ENCODE data around the gene GNB1L. TPM values are rescaled to one million over a fixed set of nuclear protein-coding genes. Genes with fewer than 3 reads are reported as not detected.

Gene GNB1L
- total and polyA plus RNA-seq, 9 of the 15 experiments (the other 6 are each of a cell fraction or from before 2014, with no cell fraction given): 0.56 to 50.5 (median 10.2) TPM

GRCh38 chr22:19891317-19892256 is 36.9 kb upstream of the GNB1L start (continued):
- no peak for TF ChIP-seq ARID4B (CRISPR knock-in tag; IDR thresholded peaks at IDR 0.05)
- peak; percentile 63 for TF ChIP-seq NFE2 (IDR thresholded peaks at IDR 0.05; ENCODE audit: low read depth)
- TF ChIP-seq GTF2F1 (IDR thresholded peaks at IDR 0.05; ENCODE audit: low read depth, low read length): 0 out of 2 replicates have a peak, but pooled peaks have one; percentile 44
- peak; percentile 87 for TF ChIP-seq CAMTA2 (CRISPR knock-in tag; conservative IDR thresholded peaks at IDR 0.05)
- no peak for TF ChIP-seq ZNF77 (CRISPR knock-in tag; IDR thresholded peaks at IDR 0.05)
- peak in 1 of 2 experiments; percentile 96; a peak in 2 of 4 replicates for TF ChIP-seq HDAC1 (IDR thresholded peaks at IDR 0.05)
- TF ChIP-seq ZNF224 (CRISPR knock-in tag; IDR thresholded peaks at IDR 0.05): no peak
- peak; percentile 99 for TF ChIP-seq SMARCE1 (IDR thresholded peaks at IDR 0.05)
- TF ChIP-seq MEF2A (IDR thresholded peaks at IDR 0.05; ENCODE audit: control insufficient read depth, low read depth, low read length): peak; percentile 78
- peak in 1 of 2 experiments; percentile 34; a peak in 1 of 4 replicates for TF ChIP-seq NRF1 (conservative IDR thresholded peaks at IDR 0.05 in 1 of 2, IDR thresholded peaks at IDR 0.05 in 1 of 2)
- TF ChIP-seq SPI1 (IDR thresholded peaks at IDR 0.05; ENCODE audit: borderline replicate concordance, low read depth, low read length): peak; percentile 69; the same call in 1 of the 2 replicates
- peak; percentile 27; the same call in 1 of the 2 replicates for TF ChIP-seq PHF8 (IDR thresholded peaks at IDR 0.05; ENCODE audit: borderline replicate concordance, low read length)
- TF ChIP-seq MEIS2 (IDR thresholded peaks at IDR 0.05; ENCODE audit: partially characterized antibody): peak; percentile 99
- TF ChIP-seq CEBPB (tag; IDR thresholded peaks at IDR 0.05): no peak
- TF ChIP-seq PTBP1 (IDR thresholded peaks at IDR 0.05; ENCODE audit: low read depth, low read length): peak; percentile 85; the same call in 1 of the 2 replicates
- TF ChIP-seq PML (IDR thresholded peaks at IDR 0.05; ENCODE audit: low read length): peak; percentile 94
- TF ChIP-seq ZNF449 (CRISPR knock-in tag; IDR thresholded peaks at IDR 0.05): no peak
- no peak for TF ChIP-seq FOXP4 (CRISPR knock-in tag; IDR thresholded peaks at IDR 0.05; ENCODE audit: borderline replicate concordance)
- peak; percentile 92 for TF ChIP-seq ZFP36 (IDR thresholded peaks at IDR 0.05; ENCODE audit: low read depth, low read length, partially characterized antibody)
- peak; percentile 96 for TF ChIP-seq DMBX1 (CRISPR knock-in tag; IDR thresholded peaks at IDR 0.05; ENCODE audit: borderline replicate concordance)
